Erythroblast (primary cell): ENCODE measurements around the gene KCND3.
"Not testable (repeated sequence)": the region's sequence is repeated elsewhere in the genome, so short reads cannot be mapped to it uniquely, and the experiment has no call there.

ENCODE experiments used
- DNase-seq, 2 experiments: peaks; one replicate each; lab custom pipeline; 2025; lab: John Stamatoyannopoulos, UW
- GATA1 ChIP-seq: IDR thresholded peaks from 2 replicates; pipeline ENCODE4 v1.6.1; 2011; ENCODE audit warnings: low read depth, mild to moderate bottlenecking, control low read depth, low read length, moderate library complexity
- POLR2A ChIP-seq: IDR thresholded peaks from 2 replicates; pipeline ENCODE4 v1.6.1; 2011; ENCODE audit warnings: mild to moderate bottlenecking, low read length

KCND3 gene

GRCh38 chr1:111762332-111762731 is 227.1 kb downstream of the KCND3 start:
- no peak for TF ChIP-seq POLR2A
- TF ChIP-seq GATA1, result no peak
- DNase-seq, result no peak

- no peak for DNase-seq
- TF ChIP-seq POLR2A (no peak), GATA1 (no peak)
Measured at GRCh38 chr1:111761717-111762116, 227.8 kb downstream of the KCND3 start.

GRCh38 chr1:111758373-111758772 is 231.1 kb downstream of the KCND3 start:
- peak in 1 of 2 experiments; percentile 29 for DNase-seq
- TF ChIP-seq POLR2A, result no peak
- no peak for TF ChIP-seq GATA1

GRCh38 chr1:111756124-111756513 is 233.3 kb downstream of the KCND3 start:
- TF ChIP-seq GATA1 (no peak), POLR2A (no peak)
- DNase-seq, result no peak

- peak; percentile 98 for DNase-seq
- TF ChIP-seq POLR2A (peak; percentile 87), GATA1 (no peak)
Measured at GRCh38 chr1:111755331-111756123, 233.9 kb downstream of the KCND3 start, which contains the start of gene DDX20. Gene DDX20 (plus strand): TSS chr1:111755901. CDS start chr1:111755925, 24 bp downstream.

- DNase-seq, result no peak
- TF ChIP-seq POLR2A (no peak), GATA1 (no peak)
Measured at GRCh38 chr1:111754984-111755330, 234.5 kb downstream of the KCND3 start.

GRCh38 chr1:111751906-111752575 is 237.4 kb downstream of the KCND3 start:
- no peak for TF ChIP-seq POLR2A
- no peak for TF ChIP-seq GATA1
- DNase-seq, result no peak

- no peak for DNase-seq
- no peak for TF ChIP-seq POLR2A
- no peak for TF ChIP-seq GATA1
Measured at GRCh38 chr1:111750856-111751255, 238.6 kb downstream of the KCND3 start.

- TF ChIP-seq GATA1 (no peak), POLR2A (no peak)
- DNase-seq, result no peak
Measured at GRCh38 chr1:111749628-111750027, 239.8 kb downstream of the KCND3 start.

- no peak for TF ChIP-seq GATA1
- no peak for TF ChIP-seq POLR2A
- DNase-seq, result no peak
Measured at GRCh38 chr1:111747947-111748346, 241.5 kb downstream of the KCND3 start.

- DNase-seq, result peak; percentile 87 to 88
- no peak for TF ChIP-seq POLR2A
- no peak for TF ChIP-seq GATA1
Measured at GRCh38 chr1:111747282-111747734, 242.2 kb downstream of the KCND3 start.

- no peak for DNase-seq
- no peak for TF ChIP-seq GATA1
- TF ChIP-seq POLR2A, result no peak
Measured at GRCh38 chr1:111746614-111746999, 242.9 kb downstream of the KCND3 start.

GRCh38 chr1:111745675-111746613 is 243.5 kb downstream of the KCND3 start:
- TF ChIP-seq POLR2A (no peak), GATA1 (no peak)
- DNase-seq, result peak; percentile 45 to 52

- peak; percentile 65 to 80 for DNase-seq
- TF ChIP-seq POLR2A (no peak), GATA1 (no peak)
Measured at GRCh38 chr1:111743679-111744101, 245.8 kb downstream of the KCND3 start.

GRCh38 chr1:111742938-111743549 is 246.4 kb downstream of the KCND3 start:
- TF ChIP-seq POLR2A (no peak), GATA1 (no peak)
- DNase-seq, result no peak

- not testable (repeated sequence) for DNase-seq
Measured at GRCh38 chr1:111742292-111742691, 247.2 kb downstream of the KCND3 start.
